ENCODE measurements around the gene LRPAP1.

LRPAP1 gene

DNA sequence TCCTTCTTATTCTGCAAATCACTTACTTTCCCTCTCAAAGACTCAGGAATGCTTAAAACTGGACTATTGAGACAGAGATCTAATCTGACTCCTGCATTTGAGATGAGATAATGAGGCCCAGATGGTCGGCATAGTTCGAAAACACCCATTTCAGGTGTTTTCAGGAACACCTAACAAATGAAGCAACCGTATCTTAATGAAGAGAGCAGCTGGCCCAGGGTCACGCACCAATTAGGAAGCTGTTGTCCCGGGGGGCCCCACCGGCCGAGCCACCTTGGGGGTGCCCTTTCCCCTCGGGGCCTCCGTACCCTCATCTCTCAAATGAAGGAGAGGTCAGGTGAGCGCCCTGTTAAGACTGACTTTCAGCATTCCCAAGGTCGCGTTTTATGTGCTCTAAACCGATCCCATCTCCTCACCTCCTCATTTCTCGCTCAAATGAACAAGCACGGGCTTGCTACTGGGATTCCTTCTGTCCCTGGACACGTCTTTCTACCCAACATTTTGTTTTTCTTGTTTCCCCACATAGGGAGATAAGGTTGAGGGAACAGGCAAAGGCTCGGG is 824 bp downstream of the LRPAP1 start:
- no peak for DNase-seq (ENCODE audit: low read depth in 2 of 2)

DNA sequence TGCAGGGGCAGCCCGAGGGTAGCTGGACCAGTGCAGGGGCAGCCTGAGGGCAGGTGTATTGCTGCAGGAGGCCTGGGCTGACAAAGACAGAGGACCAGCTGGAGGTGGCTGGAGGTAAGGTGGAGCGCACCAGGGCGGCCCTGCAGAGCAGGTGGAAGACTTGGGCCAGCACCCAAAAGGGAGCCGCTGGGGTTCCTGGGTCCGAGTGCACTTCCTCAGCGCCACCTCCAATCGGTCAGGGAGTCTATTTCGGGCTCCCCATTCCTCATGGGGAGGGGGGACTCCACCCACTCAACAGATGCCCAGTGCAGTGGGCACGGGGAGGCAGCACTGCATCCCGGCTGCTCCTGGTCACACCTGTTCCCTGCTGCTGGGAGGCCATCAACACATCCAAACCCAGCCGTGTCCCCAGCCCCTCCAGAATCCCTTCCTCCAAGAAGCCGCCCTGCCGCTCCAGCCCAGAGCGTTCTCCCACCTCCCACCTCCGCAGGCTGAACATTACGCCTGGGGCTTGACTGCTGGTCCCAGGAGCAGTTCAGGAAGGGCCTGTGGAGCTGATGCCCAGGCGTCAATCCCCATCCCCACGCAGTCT is 1.5 kb downstream of the LRPAP1 start:
- DNase-seq (ENCODE audit: low read depth in 2 of 2) = no peak

DNA sequence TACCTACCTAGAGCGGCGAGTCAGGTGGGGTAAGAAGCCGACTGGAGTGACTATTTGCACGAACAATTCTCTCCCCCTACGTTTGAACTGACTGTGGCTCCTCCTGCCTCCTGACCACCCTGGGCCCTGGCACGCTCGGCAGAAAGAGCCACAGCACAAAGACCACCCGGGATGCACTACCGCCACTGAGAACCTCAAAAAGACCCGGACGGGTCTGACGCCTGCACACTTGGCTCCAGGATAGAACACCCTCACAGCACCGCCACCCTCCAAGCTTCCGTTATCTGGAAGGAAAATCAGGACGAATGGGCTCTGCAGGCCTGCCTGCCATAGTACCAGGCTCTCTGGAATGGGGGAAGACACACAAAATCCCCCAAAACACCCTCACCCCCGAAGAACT is 2.2 kb downstream of the LRPAP1 start:
- no peak for DNase-seq (ENCODE audit: low read depth in 2 of 2)

- no peak for DNase-seq (ENCODE audit: low read depth in 2 of 2)
Observed at GRCh38 chr4:3529363-3529762, 2.9 kb downstream of the LRPAP1 start.

DNA sequence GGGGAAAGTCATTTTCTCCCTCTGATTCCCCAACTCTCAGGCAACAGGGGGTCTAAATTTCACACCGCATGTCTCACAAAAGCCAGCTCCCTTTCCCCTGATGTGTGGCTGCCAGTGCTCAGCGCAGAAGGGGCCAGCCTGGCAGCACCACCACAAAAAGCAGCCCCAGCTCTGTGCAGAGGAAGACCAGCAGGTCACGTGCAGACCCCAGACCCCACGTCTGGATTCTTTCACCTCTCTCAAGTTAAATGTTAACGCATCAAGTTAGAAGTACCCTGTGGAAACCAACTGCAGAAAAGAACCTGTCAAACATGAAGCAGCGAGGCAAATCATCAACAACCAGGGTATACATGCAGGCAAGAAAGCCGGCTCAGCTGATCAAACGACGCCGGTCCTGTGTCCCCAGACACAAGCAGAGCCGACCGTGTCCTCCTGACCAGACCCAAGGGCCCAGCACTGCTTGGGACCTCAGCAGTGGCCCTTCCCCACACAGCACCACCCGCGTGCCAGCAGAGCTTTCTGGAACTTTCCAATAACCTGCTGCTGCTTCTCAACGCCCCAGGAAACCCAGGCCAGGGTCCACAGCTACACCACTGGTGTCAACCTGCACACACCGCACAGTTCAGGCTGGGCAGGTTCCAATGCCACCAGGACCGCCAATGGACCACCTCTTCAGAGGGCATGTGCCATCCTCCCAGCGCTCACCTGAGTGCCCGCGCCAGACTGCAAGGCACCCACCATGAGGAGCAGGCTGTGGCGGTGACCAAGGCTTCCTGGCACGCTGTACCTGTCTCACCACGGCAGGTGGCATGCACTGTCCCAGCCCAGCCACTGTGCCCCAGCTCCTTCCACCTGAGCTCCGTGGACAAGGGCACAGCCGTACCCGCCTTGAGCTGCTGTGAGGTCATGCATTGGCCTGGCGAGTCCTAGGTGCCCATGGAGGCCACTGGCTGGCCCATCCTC is 4.0 kb downstream of the LRPAP1 start:
- no peak for DNase-seq (ENCODE audit: low read depth in 2 of 2)

DNA sequence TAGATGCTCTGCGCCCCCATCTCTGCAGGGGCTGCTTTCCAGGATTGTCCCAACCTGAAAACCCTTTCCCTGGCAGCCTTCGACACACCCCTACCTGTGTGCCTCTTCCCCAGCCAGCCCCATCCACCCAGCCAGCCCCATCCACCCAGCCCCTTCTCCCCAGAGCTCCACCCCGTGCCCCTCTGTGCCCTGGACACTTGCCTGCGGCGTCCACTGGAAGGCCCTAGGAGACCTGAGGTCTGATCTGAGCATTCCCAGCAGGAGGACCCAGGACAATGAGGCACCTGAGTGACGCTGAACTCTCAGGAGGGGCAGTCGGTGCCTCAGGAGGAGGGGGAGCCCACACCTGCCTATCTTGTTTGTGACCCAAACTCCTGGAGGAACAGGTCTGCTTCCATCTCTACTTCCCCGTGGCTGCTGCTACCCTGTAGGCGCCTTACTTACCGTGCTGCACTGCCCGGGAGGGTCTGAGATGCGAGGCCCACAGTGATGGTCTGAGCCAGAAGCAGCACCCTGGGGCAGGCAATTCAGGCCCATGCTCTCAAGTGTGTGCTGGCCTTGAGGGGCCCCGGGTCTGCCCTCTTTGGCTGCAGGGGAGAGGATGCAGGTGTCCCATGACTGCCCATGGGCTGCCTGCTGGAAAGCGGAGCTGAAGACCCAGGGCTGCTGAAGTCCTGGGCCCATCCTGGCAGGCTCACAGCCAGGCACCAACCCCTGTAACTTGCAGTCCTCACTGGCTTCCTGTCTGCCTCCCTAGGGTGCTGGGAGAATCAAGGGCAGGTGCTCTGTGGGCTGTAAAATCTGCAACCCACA is 4.9 kb downstream of the LRPAP1 start:
- no peak for DNase-seq (ENCODE audit: low read depth in 2 of 2)

- DNase-seq (ENCODE audit: low read depth in 2 of 2) = no peak
Observed at GRCh38 chr4:3526456-3526855, 5.8 kb downstream of the LRPAP1 start.

- DNase-seq (ENCODE audit: low read depth in 2 of 2) = no peak
Observed at GRCh38 chr4:3525532-3526430, 6.4 kb downstream of the LRPAP1 start.

DNA sequence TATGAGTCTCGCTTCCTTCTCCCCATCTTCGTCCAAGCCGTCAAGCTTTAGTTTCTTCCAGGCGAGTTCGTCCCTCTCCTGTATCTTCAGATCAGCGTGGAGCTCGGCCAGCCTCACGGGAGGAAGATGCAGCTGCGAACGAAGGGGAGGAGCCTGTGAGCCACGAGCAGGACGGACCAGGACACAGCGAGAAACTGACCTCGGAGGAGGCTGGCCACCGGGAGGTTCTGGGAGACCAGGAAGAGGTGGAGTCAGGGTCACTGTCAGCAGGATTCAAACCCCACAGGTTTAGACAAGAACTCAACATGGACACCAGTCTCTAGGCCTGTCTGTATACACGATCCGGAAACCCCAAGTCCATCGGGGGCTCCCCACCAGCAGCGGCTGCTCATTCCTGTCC is 7.3 kb downstream of the LRPAP1 start:
- DNase-seq (ENCODE audit: low read depth in 2 of 2) = no peak

- no peak for DNase-seq (ENCODE audit: low read depth in 2 of 2)
Observed at GRCh38 chr4:3524349-3524748, 7.9 kb downstream of the LRPAP1 start.

DNA sequence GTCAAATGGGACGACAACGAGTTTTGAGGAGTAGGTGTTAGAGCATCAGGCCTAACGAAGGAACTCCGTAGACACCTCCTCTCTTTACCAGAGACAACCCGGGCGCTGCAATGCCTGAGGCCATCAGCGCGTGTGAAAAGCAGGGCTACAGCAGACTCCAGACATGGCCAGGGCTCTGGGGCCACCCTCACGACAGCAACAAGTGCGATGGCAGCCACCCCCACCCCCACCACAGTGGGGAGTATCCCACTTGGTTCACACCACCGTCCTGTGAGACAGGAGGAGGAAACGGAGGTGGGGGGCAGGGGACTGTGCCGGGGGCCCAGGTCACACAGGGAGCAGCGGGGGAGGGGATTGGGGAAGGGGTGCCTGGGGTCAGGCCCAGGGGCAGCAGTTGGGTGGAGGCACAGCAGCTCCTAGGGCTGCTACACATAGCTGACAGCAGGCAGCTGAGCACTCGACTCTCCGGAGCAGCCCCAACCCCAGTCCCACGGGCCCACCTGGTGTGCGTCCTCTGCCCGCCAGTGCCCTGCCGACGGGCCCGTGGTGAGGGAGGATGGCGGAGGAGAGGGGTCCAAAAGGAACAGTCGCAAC is 8.5 kb downstream of the LRPAP1 start:
- no peak for DNase-seq (ENCODE audit: low read depth in 2 of 2)

DNA sequence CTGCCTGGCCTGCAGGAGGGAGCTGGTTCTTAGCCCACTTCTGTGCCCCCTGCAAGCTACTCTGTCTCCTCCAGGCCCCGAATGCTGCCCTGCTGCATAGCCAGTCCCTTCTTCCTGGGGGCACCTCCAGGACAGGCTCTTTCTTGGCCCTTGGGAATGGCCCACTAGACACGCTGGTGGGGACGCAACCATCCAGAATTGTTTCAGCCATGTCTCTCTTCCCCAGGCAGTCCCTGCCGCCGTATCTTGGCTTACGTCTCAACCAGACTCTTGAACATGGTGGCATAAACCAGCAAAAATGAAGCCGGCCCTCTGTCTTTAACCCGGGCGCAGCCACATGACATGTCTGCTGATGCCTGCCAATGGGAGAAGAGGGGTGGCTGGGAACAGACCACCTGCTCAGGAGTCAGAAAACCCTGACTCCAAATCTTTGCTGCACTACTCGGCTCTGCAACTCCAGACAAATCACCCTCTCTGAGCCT is 9.0 kb downstream of the LRPAP1 start:
- no peak for DNase-seq (ENCODE audit: low read depth in 2 of 2)

- DNase-seq (ENCODE audit: low read depth in 2 of 2) = no peak
Observed at GRCh38 chr4:3522651-3523050, 9.6 kb downstream of the LRPAP1 start.

- DNase-seq (ENCODE audit: low read depth in 2 of 2) = no peak
Observed at GRCh38 chr4:3522326-3522640, 9.9 kb downstream of the LRPAP1 start.

DNA sequence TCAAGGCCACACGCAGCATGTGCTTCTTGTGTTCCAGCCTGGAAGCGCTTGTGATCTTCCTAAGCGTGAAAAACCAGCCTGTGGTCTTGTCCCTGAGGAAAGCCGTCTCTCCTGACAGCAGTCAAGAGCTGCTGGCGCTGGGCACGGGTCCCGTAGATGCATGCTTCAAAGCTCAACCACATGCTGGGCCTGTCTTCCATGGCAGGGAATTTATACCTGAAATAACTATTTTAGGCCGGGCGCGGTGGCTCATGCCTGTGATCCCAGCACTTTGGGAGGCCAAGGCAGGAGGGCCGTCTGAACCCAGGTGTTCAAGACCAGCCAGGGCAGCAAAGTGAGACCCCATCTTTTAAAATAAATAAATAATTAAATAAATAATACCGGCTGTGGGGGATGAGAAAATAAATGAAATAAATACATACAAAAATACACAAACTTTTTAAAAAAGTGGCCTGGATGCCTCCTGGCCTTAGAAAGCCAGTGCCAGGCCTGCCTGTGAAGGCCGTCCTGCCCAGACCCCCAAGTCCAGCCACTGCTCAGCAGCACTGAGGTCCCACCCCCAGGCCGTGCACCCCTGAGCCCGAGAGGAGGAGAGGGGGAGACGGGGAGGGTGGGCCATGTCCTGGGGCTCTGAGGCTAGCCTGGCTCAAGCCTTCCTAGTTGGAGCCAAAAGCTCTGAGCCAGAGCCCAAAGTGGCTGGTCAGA is 10.4 kb downstream of the LRPAP1 start:
- DNase-seq (ENCODE audit: low read depth in 2 of 2) = no peak

- DNase-seq (ENCODE audit: low read depth in 2 of 2) = no peak
Observed at GRCh38 chr4:3520796-3521600, 11.2 kb downstream of the LRPAP1 start.

DNA sequence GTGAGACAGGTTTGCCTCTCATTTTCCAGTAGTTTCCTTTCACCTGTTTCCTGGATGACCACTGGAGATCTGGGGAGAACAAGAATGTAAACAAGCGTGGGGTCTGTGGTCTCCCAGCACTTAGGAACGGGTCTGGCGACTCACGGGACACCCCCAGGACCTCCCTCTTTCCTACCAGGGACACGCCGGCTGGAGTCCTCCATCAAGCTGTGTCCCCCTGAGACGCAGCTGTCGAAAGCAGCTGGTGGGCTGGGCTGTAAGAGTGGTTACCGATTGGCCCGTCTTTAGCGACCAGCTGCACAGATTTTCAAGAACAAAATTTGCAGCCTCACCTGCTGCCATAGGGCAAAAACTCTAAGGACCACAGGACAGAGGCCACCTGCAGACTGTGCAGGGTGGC is 11.9 kb downstream of the LRPAP1 start:
- no peak for DNase-seq (ENCODE audit: low read depth in 2 of 2)

GRCh38 chr4:3519468-3520264 is 12.6 kb downstream of the LRPAP1 start:
- DNase-seq (ENCODE audit: low read depth in 2 of 2) = no peak
